Trophoblast cell (in vitro differentiated cells and primary cell): ENCODE data around the gene KLHL36.

Experiments
- DNase-seq, 2 donors: peaks; one replicate each; pipeline ENCODE4 v3.0.0-alpha.2; 2016
- H2AFZ ChIP-seq: 2 replicates; pipeline ENCODE4 v1.6.1; 2013; ENCODE audit warnings: low read length, moderate library complexity, mild to moderate bottlenecking; ENCODE audit not compliant: insufficient read depth, poor library complexity
- H2AK5ac ChIP-seq: 2 replicates; pipeline ENCODE4 v1.6.1; 2013; ENCODE audit warnings: mild to moderate bottlenecking, low read length
- H2BK120ac ChIP-seq: 2 replicates; pipeline ENCODE4 v1.6.1; 2013; ENCODE audit warnings: low read length, mild to moderate bottlenecking, moderate library complexity; ENCODE audit not compliant: insufficient read depth, poor library complexity
- H2BK12ac ChIP-seq: 2 replicates; pipeline ENCODE4 v1.6.1; 2013; ENCODE audit warnings: mild to moderate bottlenecking, low read length, moderate library complexity
- H2BK5ac ChIP-seq: 2 replicates; pipeline ENCODE4 v1.6.1; 2013; ENCODE audit warnings: low read length, low read depth, moderate library complexity, mild to moderate bottlenecking; ENCODE audit not compliant: poor library complexity
- H3K14ac ChIP-seq: 2 replicates; pipeline ENCODE4 v1.6.1; 2013; ENCODE audit warnings: mild to moderate bottlenecking, low read length
- H3K18ac ChIP-seq: 2 replicates; pipeline ENCODE4 v1.6.1; 2013; ENCODE audit warnings: mild to moderate bottlenecking, low read length
- H3K23ac ChIP-seq: 2 replicates; pipeline ENCODE4 v1.6.1; 2013; ENCODE audit warnings: low read length
- H3K27ac ChIP-seq: 2 replicates; pipeline ENCODE4 v1.5.1; 2013; ENCODE audit warnings: low read depth, mild to moderate bottlenecking, inconsistent platforms, low read length, moderate library complexity
- H3K27me3 ChIP-seq: 2 replicates; pipeline ENCODE4 v1.6.1; 2013; ENCODE audit warnings: inconsistent platforms, mild to moderate bottlenecking, low read length, moderate library complexity; ENCODE audit not compliant: insufficient read depth
- H3K36me3 ChIP-seq, 2 experiments: 1 replicate in 1 of 2; 2 replicates in 1 of 2; pipeline ENCODE4 v1.6.1; 2013; ENCODE audit warnings: low read length in 2 of 2, mild to moderate bottlenecking in 2 of 2, moderate library complexity in 1 of 2; ENCODE audit not compliant: insufficient read depth in 2 of 2, control insufficient read depth in 1 of 2
- H3K4ac ChIP-seq: 2 replicates; pipeline ENCODE4 v1.6.1; 2013; ENCODE audit warnings: low read depth, mild to moderate bottlenecking, low read length, moderate library complexity
- H3K4me1 ChIP-seq, 2 experiments: 1 replicate in 1 of 2; 2 replicates in 1 of 2; pipeline ENCODE4 v1.6.1; 2013; ENCODE audit warnings: low read length in 2 of 2, mild to moderate bottlenecking in 2 of 2, moderate library complexity in 1 of 2; ENCODE audit not compliant: insufficient read depth in 2 of 2, control insufficient read depth in 1 of 2
- H3K4me2 ChIP-seq: 2 replicates; pipeline ENCODE4 v1.6.1; 2013; ENCODE audit warnings: inconsistent platforms, mild to moderate bottlenecking, low read length, moderate library complexity
- H3K4me3 ChIP-seq: 2 replicates; pipeline ENCODE4 v1.5.1; 2013; ENCODE audit warnings: mild to moderate bottlenecking, low read depth, low read length, inconsistent platforms
- H3K79me1 ChIP-seq: one replicate; pipeline ENCODE4 v1.6.1; 2013; ENCODE audit warnings: low read length
- H3K79me2 ChIP-seq: 2 replicates; pipeline ENCODE4 v1.6.1; 2013; ENCODE audit warnings: low read length, mild to moderate bottlenecking; ENCODE audit not compliant: control insufficient read depth, insufficient read depth, poor library complexity
- H3K9ac ChIP-seq: 2 replicates; pipeline ENCODE4 v1.6.1; 2013; ENCODE audit warnings: mild to moderate bottlenecking, low read length
- H3K9me3 ChIP-seq: 2 replicates; pipeline ENCODE4 v1.6.1; 2013; ENCODE audit warnings: low read depth, mild to moderate bottlenecking, control low read depth, inconsistent platforms, low read length; ENCODE audit not compliant: insufficient read depth
- H4K12ac ChIP-seq: 2 replicates; pipeline ENCODE4 v1.6.1; 2013; ENCODE audit warnings: low read depth, mild to moderate bottlenecking, low read length, moderate library complexity
- H4K8ac ChIP-seq: 2 replicates; pipeline ENCODE4 v1.6.1; 2013; ENCODE audit warnings: low read depth, mild to moderate bottlenecking, low read length, moderate library complexity
- H4K91ac ChIP-seq: one replicate; pipeline ENCODE4 v1.6.1; 2013; ENCODE audit warnings: low read depth, mild to moderate bottlenecking, low read length, moderate library complexity
- WGBS: extraction: QIAGEN DNeasy Blood & Tissue Kit; methylation state at CpG from one replicate; pipeline ENCODE4 v1.1.7; 2013; ENCODE audit warnings: missing lambda C conversion rate; ENCODE audit not compliant: insufficient read length, insufficient coverage; ENCODE audit errors: extremely low coverage; 5-methylcytosine and 5-hydroxymethylcytosine counted together

Gene KLHL36

DNA sequence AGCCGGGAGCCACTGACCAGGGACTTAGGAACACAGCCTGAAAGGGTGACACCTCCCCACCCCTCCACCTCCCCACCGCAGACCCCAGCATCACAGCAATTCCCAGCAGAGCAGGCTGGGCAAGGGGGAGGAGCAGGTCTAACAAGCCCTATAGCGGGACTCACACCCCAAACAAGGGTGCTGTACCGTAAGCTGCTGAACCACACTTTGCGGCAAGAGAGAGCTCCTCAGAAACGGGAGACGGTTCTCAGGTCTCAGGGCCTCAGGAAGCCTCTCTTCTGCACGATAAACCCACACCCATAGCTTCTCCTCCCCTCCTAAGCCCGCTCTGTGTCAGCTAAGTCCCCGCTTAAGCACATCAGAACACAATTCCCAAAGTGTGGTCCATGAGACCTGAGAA is 18.7 kb upstream of the KLHL36 start:
- H3K4ac ChIP-seq, result no peak overlapping the region

GRCh38 chr16:84630009-84630408 is 18.3 kb upstream of the KLHL36 start:
- no peak overlapping the region for H3K23ac ChIP-seq
- H3K4me1 ChIP-seq, result no peaks in the 10 kb centered on the region
- no peak overlapping the region for H3K4ac ChIP-seq
- peaks cover 2% of the 10 kb centered on the region for H3K9me3 ChIP-seq
- H3K79me2 ChIP-seq, result no peaks in the 10 kb centered on the region
- no peak overlapping the region for H3K14ac ChIP-seq
- no peak for DNase-seq
- no peak overlapping the region for H3K9ac ChIP-seq
- H4K8ac ChIP-seq, result no peak overlapping the region
- H2BK12ac ChIP-seq, result no peak overlapping the region
- H2BK120ac ChIP-seq, result no peak overlapping the region
- H2AFZ ChIP-seq, result no peak overlapping the region
- no CpG with 5 or more reads among the region's 5 CpGs for WGBS
- H3K79me1 ChIP-seq, result no peaks in the 10 kb centered on the region
- H2BK5ac ChIP-seq, result no peak overlapping the region
- no peak overlapping the region for H4K12ac ChIP-seq
- H3K4me2 ChIP-seq, result no peak overlapping the region
- H3K18ac ChIP-seq, result no peak overlapping the region
- no peak overlapping the region for H4K91ac ChIP-seq
- no peak overlapping the region for H2AK5ac ChIP-seq
- no peaks in the 10 kb centered on the region for H3K36me3 ChIP-seq
- no peak overlapping the region for H3K27ac ChIP-seq
- no peaks in the 10 kb centered on the region for H3K27me3 ChIP-seq
- no peak overlapping the region for H3K4me3 ChIP-seq

More for the DNA sequence above, 18.7 kb upstream of the KLHL36 start:
- Histone ChIP-seq H2BK12ac (no peak overlapping the region), H3K79me2 (no peaks in the 10 kb centered on the region), H3K14ac (no peak overlapping the region), H2AFZ (no peak overlapping the region), H3K9me3 (peaks cover 2% of the 10 kb centered on the region), H3K79me1 (no peaks in the 10 kb centered on the region), H3K27me3 (no peaks in the 10 kb centered on the region), H2BK120ac (no peak overlapping the region), H2AK5ac (no peak overlapping the region), H4K12ac (no peak overlapping the region), H3K18ac (no peak overlapping the region), H3K4me3 (no peak overlapping the region), H3K36me3 (no peaks in the 10 kb centered on the region), H3K23ac (no peak overlapping the region), H4K8ac (no peak overlapping the region), H2BK5ac (no peak overlapping the region), H3K4me1 (no peaks in the 10 kb centered on the region), H4K91ac (no peak overlapping the region), H3K27ac (no peak overlapping the region), H3K4me2 (no peak overlapping the region), H3K9ac (no peak overlapping the region)
- no CpG with 5 or more reads among the region's 10 CpGs for WGBS
- no peak for DNase-seq

DNA sequence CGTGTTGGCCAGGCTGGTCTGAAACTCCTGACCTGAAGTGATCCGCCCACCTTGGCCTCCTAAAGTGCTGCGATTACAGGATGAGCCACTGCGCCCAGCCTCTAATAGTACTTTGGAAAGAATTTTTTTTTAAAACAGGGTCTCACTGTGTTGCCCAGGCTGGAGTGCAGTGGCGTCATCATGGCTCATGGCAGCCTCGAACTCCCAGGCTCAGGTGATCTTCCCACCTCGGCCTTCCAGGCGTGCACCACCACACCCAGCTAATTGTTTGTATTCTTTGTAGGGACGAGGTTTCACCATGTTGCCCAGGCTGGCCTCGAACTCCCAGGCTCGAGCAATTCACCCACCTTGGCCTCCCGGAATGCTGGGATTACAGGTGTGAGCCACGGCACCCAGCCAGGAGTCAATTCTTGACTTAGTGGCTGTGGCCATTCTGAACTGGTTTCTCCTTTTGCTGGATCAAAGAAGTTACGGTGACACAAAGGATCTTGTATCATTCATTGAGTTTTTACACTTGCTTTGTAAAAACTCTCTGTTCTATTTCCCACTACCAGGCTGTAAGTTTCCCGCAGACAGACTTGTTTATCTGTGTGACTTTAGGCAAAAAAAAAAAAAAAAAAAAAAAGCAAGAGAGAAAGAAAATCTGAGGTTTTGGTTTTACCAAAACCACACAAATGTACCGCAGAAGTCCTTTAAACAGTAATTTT is 17.7 kb upstream of the KLHL36 start:
- no peak overlapping the region for H3K27ac ChIP-seq
- H3K4me3 ChIP-seq, result no peak overlapping the region
- no peak overlapping the region for H3K9ac ChIP-seq
- no peaks in the 10 kb centered on the region for H3K36me3 ChIP-seq
- no CpG with 5 or more reads among the region's 16 CpGs for WGBS
- peaks cover 2% of the 10 kb centered on the region for H3K9me3 ChIP-seq
- no peaks in the 10 kb centered on the region for H3K27me3 ChIP-seq
- no peak overlapping the region for H3K18ac ChIP-seq
- no peaks in the 10 kb centered on the region for H3K79me1 ChIP-seq
- no peak overlapping the region for H3K4ac ChIP-seq
- no peak overlapping the region for H2AFZ ChIP-seq
- no peak overlapping the region for H2BK12ac ChIP-seq
- no peak overlapping the region for H3K23ac ChIP-seq
- no peak overlapping the region for H2BK5ac ChIP-seq
- no peak overlapping the region for H4K91ac ChIP-seq
- H3K4me1 ChIP-seq, result no peaks in the 10 kb centered on the region
- no peak overlapping the region for H4K12ac ChIP-seq
- no peak overlapping the region for H4K8ac ChIP-seq
- no peak overlapping the region for H3K14ac ChIP-seq
- no peak overlapping the region for H3K4me2 ChIP-seq
- no peak overlapping the region for H2AK5ac ChIP-seq
- DNase-seq, result no peak
- H2BK120ac ChIP-seq, result no peak overlapping the region
- no peaks in the 10 kb centered on the region for H3K79me2 ChIP-seq

DNA sequence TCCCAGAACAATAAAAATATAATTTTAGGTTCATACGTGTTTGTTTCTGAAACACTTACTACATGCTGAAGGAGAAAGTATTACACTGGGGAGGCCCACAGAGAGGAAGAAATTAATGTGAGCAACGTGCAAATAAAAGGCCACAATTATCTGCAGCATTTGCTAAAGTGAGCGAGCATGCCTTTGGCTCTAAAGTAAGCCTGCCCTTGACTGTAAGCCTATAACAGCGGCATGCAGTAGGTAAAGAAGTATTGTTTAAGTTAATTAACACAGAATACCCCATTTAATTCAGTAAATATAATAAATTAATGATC is 17.2 kb upstream of the KLHL36 start:
- no peak overlapping the region for H4K12ac ChIP-seq
- no peak overlapping the region for H3K4me2 ChIP-seq
- no peak overlapping the region for H3K18ac ChIP-seq
- no peak overlapping the region for H4K8ac ChIP-seq
- H3K79me2 ChIP-seq, result no peaks in the 10 kb centered on the region
- H2BK120ac ChIP-seq, result no peak overlapping the region
- H3K4me1 ChIP-seq, result no peaks in the 10 kb centered on the region
- no peaks in the 10 kb centered on the region for H3K36me3 ChIP-seq
- no peak overlapping the region for H3K14ac ChIP-seq
- whole genome bisulfite sequencing, result no CpG with 5 or more reads among the region's 4 CpGs
- H3K9me3 ChIP-seq, result peaks cover 2% of the 10 kb centered on the region
- H4K91ac ChIP-seq, result no peak overlapping the region
- H3K79me1 ChIP-seq, result no peaks in the 10 kb centered on the region
- H2AK5ac ChIP-seq, result no peak overlapping the region
- no peak overlapping the region for H2AFZ ChIP-seq
- H2BK5ac ChIP-seq, result no peak overlapping the region
- H2BK12ac ChIP-seq, result no peak overlapping the region
- H3K4me3 ChIP-seq, result no peak overlapping the region
- H3K9ac ChIP-seq, result no peak overlapping the region
- no peaks in the 10 kb centered on the region for H3K27me3 ChIP-seq
- no peak overlapping the region for H3K27ac ChIP-seq
- no peak overlapping the region for H3K4ac ChIP-seq
- DNase-seq, result no peak
- no peak overlapping the region for H3K23ac ChIP-seq
